Liver (tissue), 9 donors: ENCODE data around the gene DEFB121. TPM values are rescaled to one million over a fixed set of nuclear protein-coding genes. Genes with fewer than 3 reads are reported as not detected.

Experiments
- DNase-seq: peaks from one replicate; pipeline ENCODE4 v3.0.0-alpha.2; 2017; ENCODE audit warnings: low spot score
- H3K27ac ChIP-seq, 2 donors: one replicate each; pipeline ENCODE4 v1.7.0; 2013; ENCODE audit warnings: inconsistent platforms in 2 of 2, low read length in 2 of 2, control low read depth in 1 of 2, low read depth in 1 of 2, mild to moderate bottlenecking in 1 of 2
- H3K27me3 ChIP-seq, 4 donors: one replicate each; pipeline versions ENCODE4 v1.6.1 to v1.7.0; 2013; ENCODE audit warnings: low read length in 3 of 4, inconsistent platforms in 1 of 4, mild to moderate bottlenecking in 1 of 4, moderate library complexity in 1 of 4; ENCODE audit not compliant: control insufficient read depth in 4 of 4, insufficient read depth in 4 of 4
- H3K36me3 ChIP-seq, 4 donors: one replicate each; pipeline versions ENCODE4 v1.6.1 to v1.7.0; 2013; ENCODE audit warnings: low read length in 3 of 4, mild to moderate bottlenecking in 3 of 4, low read depth in 1 of 4, moderate library complexity in 1 of 4; ENCODE audit not compliant: control insufficient read depth in 4 of 4, insufficient read depth in 3 of 4
- H3K4me1 ChIP-seq, 4 donors: one replicate each; pipeline versions ENCODE4 v1.6.1 to v1.7.0; 2013; ENCODE audit warnings: low read length in 3 of 4, mild to moderate bottlenecking in 3 of 4, moderate library complexity in 1 of 4; ENCODE audit not compliant: control insufficient read depth in 4 of 4, insufficient read depth in 4 of 4
- H3K4me3 ChIP-seq, 3 donors: one replicate each; pipeline versions ENCODE4 v1.6.1 to v1.7.0; 2013; ENCODE audit warnings: low read length in 3 of 3, control low read depth in 1 of 3, low read depth in 1 of 3, mild to moderate bottlenecking in 1 of 3
- H3K9ac ChIP-seq, 2 donors: one replicate each; pipeline ENCODE4 v1.7.0; 2013; ENCODE audit warnings: low read length in 2 of 2, mild to moderate bottlenecking in 2 of 2, moderate library complexity in 2 of 2, control low read depth in 1 of 2, low read depth in 1 of 2
- H3K9me3 ChIP-seq, 4 donors: one replicate each; pipeline versions ENCODE4 v1.6.1 to v1.7.0; 2013; ENCODE audit warnings: low read length in 3 of 4; ENCODE audit not compliant: control insufficient read depth in 4 of 4
- ATF3 ChIP-seq: IDR thresholded peaks from 2 replicates; pipeline ENCODE4 v1.6.1; 2016; ENCODE audit warnings: antibody characterized with exemption
- CTCF ChIP-seq: fragments of 150-350 bp; IDR thresholded peaks from 2 replicates; pipeline ENCODE4 v1.5.1; 2017; ENCODE audit warnings: improper control_type of control experiment, low read depth, low read length; ENCODE audit not compliant: missing input control
- EGR1 ChIP-seq, 2 donors: IDR thresholded peaks; 2 replicates each; pipeline ENCODE4 v1.6.1; 2016 to 2018; ENCODE audit warnings: antibody characterized with exemption in 2 of 2, low read depth in 2 of 2
- FOXA1 ChIP-seq: IDR thresholded peaks from 2 replicates; pipeline ENCODE4 v1.6.1; 2016; ENCODE audit warnings: antibody characterized with exemption
- FOXA2 ChIP-seq: IDR thresholded peaks from 2 replicates; pipeline ENCODE4 v1.6.1; 2016; ENCODE audit warnings: antibody characterized with exemption
- GABPA ChIP-seq, 2 donors: IDR thresholded peaks in 1 of 2; conservative IDR thresholded peaks in 1 of 2; 2 replicates each; pipeline ENCODE4 v1.6.1; 2016; ENCODE audit warnings: antibody characterized with exemption in 2 of 2, mild to moderate bottlenecking in 1 of 2, moderate library complexity in 1 of 2
- HNF4A ChIP-seq, 2 donors: conservative IDR thresholded peaks; 2 replicates each; pipeline ENCODE4 v1.6.1; 2016; ENCODE audit warnings: antibody characterized with exemption in 2 of 2, mild to moderate bottlenecking in 2 of 2
- HNF4G ChIP-seq: IDR thresholded peaks from 2 replicates; pipeline ENCODE4 v1.6.1; 2016; ENCODE audit warnings: antibody characterized with exemption
- JUND ChIP-seq, 2 donors: IDR thresholded peaks; 2 replicates each; pipeline ENCODE4 v1.6.1; 2016; ENCODE audit warnings: antibody characterized with exemption in 2 of 2
- MAX ChIP-seq: IDR thresholded peaks from 2 replicates; pipeline ENCODE4 v1.6.1; 2016; ENCODE audit warnings: antibody characterized with exemption
- RAD21 ChIP-seq, 2 donors: IDR thresholded peaks; 2 replicates each; pipeline ENCODE4 v1.6.1; 2016; ENCODE audit warnings: antibody characterized with exemption in 2 of 2, mild to moderate bottlenecking in 2 of 2
- REST ChIP-seq: IDR thresholded peaks from 2 replicates; pipeline ENCODE4 v1.6.1; 2016; ENCODE audit warnings: antibody characterized with exemption, mild to moderate bottlenecking
- RXRA ChIP-seq, 2 donors: IDR thresholded peaks; 2 replicates each; pipeline ENCODE4 v1.6.1; 2017 to 2018; ENCODE audit warnings: antibody characterized with exemption in 2 of 2, mild to moderate bottlenecking in 1 of 2
- SP1 ChIP-seq: IDR thresholded peaks from 2 replicates; pipeline ENCODE4 v1.6.1; 2018; ENCODE audit warnings: antibody characterized with exemption, mild to moderate bottlenecking
- TAF1 ChIP-seq: conservative IDR thresholded peaks from 2 replicates; pipeline ENCODE4 v1.6.1; 2016; ENCODE audit warnings: antibody characterized with exemption, mild to moderate bottlenecking
- YY1 ChIP-seq: IDR thresholded peaks from 2 replicates; pipeline ENCODE4 v1.6.1; 2016; ENCODE audit warnings: antibody characterized with exemption, mild to moderate bottlenecking
- WGBS: extraction: QIAGEN DNeasy Blood & Tissue Kit; methylation state at CpG from one replicate; pipeline ENCODE4 v1.1.7; 2013; 5-methylcytosine and 5-hydroxymethylcytosine counted together
- polyA plus RNA-seq, 2 donors: library from polyadenylated mRNA; stranded (reverse) in 1 of 2; unstranded in 1 of 2; fragments of 200-250 nt in 1 of 2; fragments of >200 nt in 1 of 2; fragmentation: Nextera tagmentation in 1 of 2; extraction: Ambion mirVana in 1 of 2; gene quantifications; one replicate each; pipeline versions ENCODE4 v1.2.1 to v1.2.3, GENCODE V29; 2013 to 2015
- total RNA-seq, 2 donors: library from RNA; depleted of rRNA; stranded (reverse); fragments of >200 nt; gene quantifications; one replicate each; pipeline ENCODE4 v1.2.3, GENCODE V29; 2014
- donor health status: healthy.
- donor health status: healthy.
- donor health status: healthy.
- donor health status: healthy.
- donor health status: healthy.

DEFB121 gene
- total and polyA plus RNA-seq, 4 donors: not detected

- WGBS: 54% methylated on average over 2 of the region's 2 CpGs
Measured at GRCh38 chr20:31392836-31393235, 13.2 kb downstream of the DEFB121 start.

More at GRCh38 chr20:31392836-31393235, 13.2 kb downstream of the DEFB121 start:
- Histone ChIP-seq H3K9me3 (peaks cover 0 to 2% (median 0%) of the 10 kb centered on the region in 4 donors), H3K4me1 (no peaks in the 10 kb centered on the region), H3K27me3 (peaks cover 0 to 3% (median under 1%) of the 10 kb centered on the region in 4 donors), H3K4me3 (no peak overlapping the region), H3K27ac (no peak overlapping the region), H3K9ac (no peak overlapping the region), H3K36me3 (no peaks in the 10 kb centered on the region)
- DNase-seq: no peak
- no peak for TF ChIP-seq EGR1 (IDR thresholded peaks at IDR 0.05; ENCODE audit: low read depth in 2 of 2)
- TF ChIP-seq SP1: no peak
- TF ChIP-seq YY1: no peak
- TF ChIP-seq HNF4A (conservative IDR thresholded peaks at IDR 0.05): no peak
- no peak for TF ChIP-seq RAD21 (IDR thresholded peaks at IDR 0.05)
- TF ChIP-seq FOXA2: no peak
- no peak for TF ChIP-seq TAF1
- no peak for TF ChIP-seq RXRA (IDR thresholded peaks at IDR 0.05)
- TF ChIP-seq REST: no peak
- no peak for TF ChIP-seq MAX
- TF ChIP-seq FOXA1: no peak
- TF ChIP-seq JUND (IDR thresholded peaks at IDR 0.05): no peak
- TF ChIP-seq HNF4G: no peak
- no peak for TF ChIP-seq GABPA (IDR thresholded peaks at IDR 0.05 in 1 of 2, conservative IDR thresholded peaks at IDR 0.05 in 1 of 2)
- TF ChIP-seq CTCF: no peak
- TF ChIP-seq ATF3: no peak
